GM18873 (cell line): ENCODE results near the gene OR2T10.
"Not testable (repeated sequence)": the region's sequence is repeated elsewhere in the genome, so short reads cannot be mapped to it uniquely, and the experiment has no call there.

Experiments used
- ATAC-seq: cut with Tn5 transposase; IDR thresholded peaks from one replicate; pipeline ENCODE4 v1.9.1; 2021; ENCODE audit warnings: mild to moderate bottlenecking, moderate library complexity, moderate number of reproducible peaks; ENCODE audit not compliant: unreplicated experiment, low FRiP score

The OR2T10 gene

GRCh38 chr1:248597589-248597988, at the start of gene OR2T10:
TSS of gene OR2T10 (minus strand) at chr1:248597700. CDS start at chr1:248593768, 3,932 bp downstream.
- ATAC-seq, result no peak

GRCh38 chr1:248645178-248645577, 47.7 kb upstream of the OR2T10 start, which contains the start of gene OR2T35:
TSS of gene OR2T35 (minus strand) at chr1:248645278. CDS start at chr1:248639258, 6,020 bp downstream.
- not testable (repeated sequence) for ATAC-seq

- peak; percentile 83 for ATAC-seq
Observed at GRCh38 chr1:248642971-248643651, 45.6 kb upstream of the OR2T10 start.

GRCh38 chr1:248641583-248641982, 44.1 kb upstream of the OR2T10 start:
- not testable (repeated sequence) for ATAC-seq

- not testable (repeated sequence) for ATAC-seq
Observed at GRCh38 chr1:248640906-248641305, 43.4 kb upstream of the OR2T10 start.

- not testable (repeated sequence) for ATAC-seq
Observed at GRCh38 chr1:248639652-248640051, 42.2 kb upstream of the OR2T10 start.

- ATAC-seq, result not testable (repeated sequence)
Observed at GRCh38 chr1:248636612-248637011, 39.1 kb upstream of the OR2T10 start.

GRCh38 chr1:248634991-248635390, 37.5 kb upstream of the OR2T10 start, which contains the start of gene OR2T11:
TSS of gene OR2T11 (minus strand) at chr1:248635091. CDS start at chr1:248627128, 7,963 bp downstream.
- ATAC-seq, result not testable (repeated sequence)

- ATAC-seq, result no peak
Observed at GRCh38 chr1:248631354-248632008, 34.0 kb upstream of the OR2T10 start.

- no peak for ATAC-seq
Observed at GRCh38 chr1:248630551-248630950, 33.1 kb upstream of the OR2T10 start.

GRCh38 chr1:248627971-248628844, 30.7 kb upstream of the OR2T10 start:
- ATAC-seq, result peak; percentile 72

- no peak for ATAC-seq
Observed at GRCh38 chr1:248625971-248626370, 28.5 kb upstream of the OR2T10 start.

GRCh38 chr1:248625166-248625565, 27.7 kb upstream of the OR2T10 start:
- ATAC-seq, result no peak

- peak; percentile 91 for ATAC-seq
Observed at GRCh38 chr1:248622570-248623001, 25.1 kb upstream of the OR2T10 start.

GRCh38 chr1:248621770-248622169, 24.3 kb upstream of the OR2T10 start:
- no peak for ATAC-seq

GRCh38 chr1:248618878-248619277, 21.4 kb upstream of the OR2T10 start:
- no peak for ATAC-seq

GRCh38 chr1:248618119-248618518, 20.6 kb upstream of the OR2T10 start:
- ATAC-seq, result no peak

GRCh38 chr1:248613742-248614141, 16.2 kb upstream of the OR2T10 start:
- ATAC-seq, result no peak

- no peak for ATAC-seq
Observed at GRCh38 chr1:248611883-248612414, 14.4 kb upstream of the OR2T10 start.

- no peak for ATAC-seq
Observed at GRCh38 chr1:248610301-248610700, 12.8 kb upstream of the OR2T10 start.
